ENCODE measurements around the gene MOV10. TPM values are rescaled to one million over a fixed set of nuclear protein-coding genes. Genes with fewer than 3 reads are reported as not detected.

The MOV10 gene
- total RNA-seq, 1 donor from 2014 or later: 5.3 TPM

DNA sequence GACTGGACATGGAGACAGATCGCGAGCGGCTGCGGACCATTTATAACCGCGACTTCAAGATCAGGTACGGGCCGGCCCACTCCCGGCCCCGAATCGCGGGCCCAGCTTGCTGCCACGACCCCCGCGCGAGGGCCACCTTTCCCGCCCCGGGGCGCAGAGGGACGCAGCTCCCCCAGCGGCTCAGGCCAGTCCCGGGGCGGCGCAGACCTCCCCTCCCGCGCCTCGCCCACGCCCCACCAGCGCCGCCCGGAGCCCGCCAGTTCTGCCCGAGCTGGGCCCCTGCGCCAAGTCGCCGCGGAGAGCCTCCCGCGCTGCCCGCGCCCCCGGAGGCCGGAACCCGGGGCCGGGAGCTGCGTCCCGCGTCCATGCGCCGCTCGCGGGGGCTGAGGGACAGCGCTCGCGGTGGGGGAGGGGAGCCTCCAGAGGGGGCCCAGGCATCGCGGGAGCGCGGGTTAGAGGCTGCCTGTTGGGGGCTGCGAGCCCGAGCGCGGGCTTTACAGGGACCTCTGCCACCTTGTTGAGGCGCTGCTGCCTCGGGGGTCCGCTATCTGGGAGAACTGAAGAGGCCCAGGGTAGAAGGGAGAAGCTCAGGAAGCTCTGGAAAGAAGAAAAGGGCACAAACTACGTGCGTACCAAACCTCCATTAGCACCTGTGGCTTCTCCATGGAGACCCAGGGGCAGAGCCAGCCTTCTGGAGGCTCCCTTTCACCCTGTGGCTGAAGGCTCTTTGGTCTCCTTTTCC is 698 bp downstream of the MOV10 start:
- FAIRE-seq: no peak
- peak; percentile 69 to 71 for DNase-seq (ENCODE audit: low spot score in 2 of 2)

DNA sequence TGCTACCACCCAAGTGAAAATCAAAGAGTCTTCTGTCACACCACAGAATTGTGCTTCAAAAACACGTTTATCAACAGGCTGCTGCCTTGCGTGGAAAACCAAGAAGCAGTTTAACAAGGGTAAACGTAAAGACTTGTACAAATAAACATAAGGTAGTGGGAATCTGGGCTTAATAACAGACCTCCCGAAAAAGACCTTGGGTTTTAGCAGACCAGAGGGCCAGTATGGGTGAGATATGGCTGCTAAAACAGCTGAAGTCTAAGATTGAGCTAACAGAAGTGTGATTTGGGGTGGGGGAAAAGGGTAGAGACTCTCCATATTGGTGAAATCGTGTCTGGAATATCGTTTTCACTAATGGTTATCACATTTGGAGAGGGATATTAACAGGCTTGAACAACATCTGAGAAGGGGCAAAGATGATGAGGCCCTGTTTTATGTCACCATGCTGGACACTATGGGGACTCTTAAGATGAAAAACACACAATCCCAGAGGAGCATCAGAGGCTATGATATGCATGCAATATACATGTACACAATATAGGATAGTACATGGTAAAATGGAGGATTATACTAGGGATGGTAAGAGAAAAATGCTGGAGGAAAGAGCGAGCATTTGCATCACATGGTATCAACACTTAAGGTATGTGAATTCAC is 1.4 kb downstream of the MOV10 start:
- FAIRE-seq (no peak), DNase-seq (ENCODE audit: low spot score in 2 of 2) (no peak)

DNA sequence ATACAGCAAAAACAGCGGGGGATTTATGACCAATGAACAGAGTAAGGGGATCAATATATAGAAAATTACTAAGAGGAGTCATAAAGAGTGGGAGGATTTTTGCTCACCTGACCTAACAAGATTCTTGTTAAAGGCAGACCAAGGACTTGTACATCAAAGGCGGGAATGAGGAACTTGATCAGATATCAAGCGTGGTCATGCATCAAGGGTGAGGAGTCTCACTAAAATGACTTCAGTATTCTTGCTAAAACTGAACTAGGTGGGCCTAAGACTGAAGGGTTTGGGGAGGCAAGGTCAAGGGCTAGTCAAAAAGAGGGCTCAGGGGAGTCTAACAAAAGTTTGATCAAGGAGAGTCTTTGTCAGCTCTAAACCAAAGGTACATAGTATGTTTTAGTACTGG is 2.1 kb downstream of the MOV10 start:
- DNase-seq (ENCODE audit: low spot score in 2 of 2) (no peak), FAIRE-seq (no peak)

DNA sequence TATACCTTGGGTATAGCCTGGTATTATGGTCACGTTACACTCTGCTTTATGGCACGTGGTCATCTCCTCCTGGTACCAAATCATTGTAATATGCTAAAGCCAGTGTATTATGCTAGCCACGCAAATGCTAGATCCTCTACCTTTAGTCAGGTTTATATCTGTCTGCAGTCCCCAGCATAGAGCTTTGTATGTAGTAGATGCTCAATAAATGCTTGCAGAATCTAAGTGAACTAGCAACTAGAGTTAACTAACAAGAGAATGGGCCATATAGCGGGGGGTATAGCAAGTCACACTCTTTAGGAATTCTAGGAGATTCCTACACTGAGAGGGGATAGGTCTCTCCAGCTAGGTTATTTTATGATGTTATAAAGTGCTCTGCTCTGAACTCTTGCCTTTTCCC is 3.0 kb downstream of the MOV10 start:
- FAIRE-seq: no peak

DNA sequence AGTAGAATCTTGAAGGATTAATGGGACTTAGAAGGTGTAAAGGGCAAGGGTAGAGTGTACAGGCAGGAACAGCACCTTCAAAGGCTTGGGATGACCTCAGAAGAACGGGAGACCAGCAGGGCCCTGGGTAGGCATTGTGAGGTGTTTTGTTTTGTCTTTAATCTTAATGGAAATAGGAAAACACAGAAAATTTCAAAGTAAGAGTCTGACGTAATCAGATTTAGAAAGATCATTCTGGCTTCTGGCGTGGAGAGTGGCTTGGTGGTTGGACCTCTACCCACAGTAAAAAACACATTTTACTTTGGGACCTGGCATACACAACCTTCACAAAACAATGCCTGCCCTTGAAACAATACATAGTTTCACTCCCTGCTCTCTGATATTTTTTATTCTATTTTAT is 4.1 kb downstream of the MOV10 start:
- FAIRE-seq (no peak), DNase-seq (ENCODE audit: low spot score in 2 of 2) (no peak)

More for the DNA sequence above, 3.0 kb downstream of the MOV10 start:
- DNase-seq (ENCODE audit: low spot score in 2 of 2): no peak

DNA sequence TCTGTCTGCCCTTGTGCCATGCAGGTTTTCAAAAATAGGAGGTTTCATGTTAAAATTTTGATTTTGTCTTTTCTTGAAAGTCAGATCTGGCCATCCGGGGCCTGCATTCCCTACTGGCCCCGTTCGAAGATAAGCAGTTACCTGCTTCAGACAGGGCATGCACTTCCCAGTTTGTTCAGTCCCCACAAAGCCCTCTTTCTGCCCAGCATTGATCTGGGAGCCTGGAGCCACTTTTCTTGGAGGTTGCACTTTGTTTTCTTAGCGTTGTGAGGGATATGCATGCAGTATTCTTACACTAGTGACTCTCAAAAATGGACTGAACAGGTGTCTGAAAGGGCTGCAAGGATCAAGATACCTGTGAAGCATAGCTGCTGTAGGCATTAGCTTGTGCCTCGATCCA is 11.5 kb downstream of the MOV10 start:
- DNase-seq (ENCODE audit: low spot score in 2 of 2) (no peak), FAIRE-seq (no peak)

DNA sequence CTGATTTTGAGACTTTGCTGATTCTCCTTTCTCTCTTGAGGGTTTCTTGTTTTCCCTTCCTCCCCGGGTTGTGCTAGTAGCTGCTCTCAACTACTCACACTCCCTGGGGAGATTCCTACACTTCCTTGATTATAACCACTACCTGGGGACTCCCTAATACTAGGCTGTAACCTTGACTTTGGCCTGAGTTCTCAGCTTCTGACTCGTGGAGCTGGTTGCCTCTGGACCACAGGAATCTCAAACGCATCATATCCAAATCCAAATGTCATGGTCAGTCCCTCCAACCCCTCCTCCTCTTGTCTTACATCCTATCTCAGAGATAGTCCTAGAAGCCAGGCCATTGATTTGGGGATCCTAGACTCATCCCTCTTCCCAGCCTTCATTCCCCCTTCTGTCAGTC is 12.0 kb downstream of the MOV10 start:
- DNase-seq (ENCODE audit: low spot score in 2 of 2) (no peak), FAIRE-seq (no peak)

DNA sequence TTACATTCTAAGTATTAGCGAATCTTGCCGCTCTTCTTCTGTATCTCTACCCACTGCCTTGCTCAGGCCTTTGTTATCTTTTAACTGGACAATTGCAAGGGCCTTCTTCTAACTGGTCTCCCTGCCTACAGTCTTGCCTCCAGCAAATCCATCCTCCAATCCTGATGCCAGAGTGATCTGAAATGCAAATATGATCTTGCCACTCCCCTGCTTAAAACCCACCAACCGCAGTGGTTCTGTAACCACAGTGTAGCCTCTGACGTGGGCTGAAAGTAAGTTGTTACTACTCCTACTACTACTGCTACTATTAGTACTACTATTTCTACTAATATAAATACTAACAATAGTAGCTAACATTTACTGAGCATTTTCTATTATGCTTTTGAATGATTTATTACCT is 12.4 kb downstream of the MOV10 start:
- DNase-seq (ENCODE audit: low spot score in 2 of 2): no peak
- no peak for FAIRE-seq

DNA sequence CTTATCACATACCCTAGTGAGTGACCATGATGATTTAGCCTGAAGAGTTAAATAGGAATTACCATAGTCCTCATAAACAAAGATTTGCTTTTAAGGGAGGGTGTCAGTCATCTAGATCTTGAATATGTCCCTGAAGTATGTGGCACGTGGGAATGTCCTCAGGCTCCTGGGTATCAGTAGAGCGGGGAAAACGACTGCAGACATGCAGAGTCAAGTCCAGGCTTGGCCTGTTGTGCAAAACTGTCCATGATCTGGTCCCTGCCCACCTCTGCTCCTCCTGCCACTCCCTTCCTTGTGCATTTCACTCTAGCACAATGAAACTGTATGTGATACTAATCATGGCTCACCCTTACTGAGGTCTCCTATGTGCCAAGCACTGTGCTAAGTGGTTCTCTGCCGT is 12.9 kb downstream of the MOV10 start:
- FAIRE-seq (no peak), DNase-seq (ENCODE audit: low spot score in 2 of 2) (no peak)

DNA sequence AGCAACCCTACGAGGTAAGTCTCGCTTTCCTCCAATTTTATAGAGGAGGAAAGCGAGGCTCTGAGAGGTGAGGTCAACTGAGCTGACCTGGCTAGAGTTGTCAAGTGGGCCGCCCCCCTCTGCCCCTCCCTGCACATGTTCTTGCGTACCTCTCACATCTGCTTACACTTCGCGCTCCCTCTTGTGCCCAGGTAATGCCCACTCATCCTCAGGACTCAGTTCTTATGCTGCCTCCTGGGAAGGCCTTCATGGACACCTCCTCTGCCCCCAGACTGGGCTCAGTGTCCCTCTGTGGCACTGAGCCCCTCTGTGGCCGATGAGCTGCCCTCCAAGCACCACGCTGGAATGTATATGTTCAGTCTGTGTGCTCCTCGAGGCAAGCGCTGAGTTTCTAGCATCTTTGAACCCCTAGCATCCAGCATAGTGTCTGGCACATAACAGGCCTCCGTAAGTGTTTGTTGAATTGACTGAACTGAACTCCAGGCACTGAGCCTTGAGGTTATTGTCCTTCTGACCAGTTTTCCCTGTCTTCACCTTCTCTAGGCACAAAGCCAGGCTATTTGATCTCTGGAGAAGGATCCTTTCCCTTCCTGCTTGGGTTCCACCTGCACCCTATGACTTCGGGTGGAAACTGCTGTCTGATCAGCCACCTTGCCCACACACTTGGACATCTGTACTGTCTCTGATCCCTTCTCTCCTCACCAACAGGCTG is 13.5 kb downstream of the MOV10 start:
- FAIRE-seq (no peak), DNase-seq (ENCODE audit: low spot score in 2 of 2) (no peak)

DNA sequence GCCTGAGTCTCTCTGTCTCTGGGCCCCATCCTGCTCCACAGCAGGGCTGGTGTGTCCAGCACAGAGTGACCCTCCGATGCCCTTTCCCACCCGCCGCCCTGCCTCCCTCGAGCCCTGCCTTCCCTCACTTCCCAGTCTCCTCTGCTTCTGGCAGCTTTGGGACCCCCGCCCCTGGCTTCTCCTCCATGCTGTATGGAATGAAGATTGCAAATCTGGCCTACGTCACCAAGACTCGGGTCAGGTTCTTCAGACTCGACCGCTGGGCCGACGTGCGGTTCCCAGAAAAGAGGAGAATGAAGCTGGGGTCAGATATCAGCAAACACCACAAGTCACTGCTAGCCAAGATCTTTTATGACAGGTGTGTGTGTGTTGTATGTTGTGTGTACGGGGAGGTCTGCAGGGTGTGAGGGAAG is 14.3 kb downstream of the MOV10 start:
- no peak for DNase-seq (ENCODE audit: low spot score in 2 of 2)
- no peak for FAIRE-seq

DNA sequence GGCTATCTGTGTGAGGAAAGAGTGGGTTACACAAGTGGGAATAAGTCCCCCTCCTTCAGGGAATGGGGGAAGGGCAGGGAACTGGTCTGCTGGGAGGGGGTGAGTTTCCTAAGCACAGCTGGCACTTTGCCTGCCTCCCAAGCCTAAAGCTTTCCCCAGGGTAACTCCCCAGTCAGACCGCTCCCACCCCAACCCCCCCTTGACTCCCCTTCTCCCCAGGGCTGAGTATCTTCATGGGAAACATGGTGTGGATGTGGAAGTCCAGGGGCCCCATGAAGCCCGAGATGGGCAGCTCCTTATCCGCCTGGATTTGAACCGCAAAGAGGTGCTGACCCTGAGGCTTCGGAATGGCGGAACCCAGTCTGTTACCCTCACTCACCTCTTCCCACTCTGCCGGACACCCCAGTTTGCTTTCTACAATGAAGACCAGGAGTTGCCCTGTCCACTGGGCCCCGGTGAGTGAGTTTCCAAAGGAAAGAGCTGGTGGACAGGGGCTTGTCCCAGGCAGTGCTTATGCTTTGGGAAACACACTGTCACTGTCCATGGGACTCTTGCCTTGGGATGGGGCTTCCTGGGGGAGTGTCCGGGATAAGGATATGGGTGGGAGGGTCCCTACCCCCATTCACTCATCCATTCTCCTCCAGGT is 14.9 kb downstream of the MOV10 start:
- FAIRE-seq (no peak), DNase-seq (ENCODE audit: low spot score in 2 of 2) (no peak)

DNA sequence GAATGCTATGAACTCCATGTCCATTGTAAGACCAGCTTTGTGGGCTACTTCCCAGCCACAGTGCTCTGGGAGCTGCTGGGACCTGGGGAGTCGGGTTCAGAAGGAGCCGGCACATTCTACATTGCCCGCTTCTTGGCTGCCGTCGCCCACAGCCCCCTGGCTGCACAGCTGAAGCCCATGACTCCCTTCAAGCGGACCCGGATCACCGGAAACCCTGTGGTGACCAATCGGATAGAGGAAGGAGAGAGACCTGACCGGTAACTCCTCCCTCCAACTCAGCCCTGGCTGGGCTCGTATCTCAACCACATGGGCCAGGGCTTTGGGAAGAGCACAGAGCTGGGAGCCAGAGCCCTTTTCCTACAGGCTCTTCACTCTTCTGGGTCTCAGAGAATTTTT is 15.4 kb downstream of the MOV10 start:
- no peak for FAIRE-seq

DNA sequence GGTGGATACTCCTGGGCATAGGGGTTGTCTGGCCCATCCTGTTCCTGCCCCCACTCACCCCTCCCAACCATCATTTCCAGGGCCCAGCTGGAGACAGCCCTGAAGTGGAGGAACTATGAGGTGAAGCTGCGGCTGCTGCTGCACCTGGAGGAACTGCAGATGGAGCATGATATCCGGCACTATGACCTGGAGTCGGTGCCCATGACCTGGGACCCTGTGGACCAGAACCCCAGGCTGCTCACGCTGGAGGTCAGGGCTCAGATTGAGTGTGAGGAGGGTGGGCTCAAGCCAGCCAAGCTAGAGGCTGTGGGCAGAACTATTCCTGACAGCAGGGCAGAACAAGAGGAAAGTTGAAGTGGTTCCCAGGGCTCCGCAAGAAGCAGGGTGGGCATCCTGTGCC is 18.2 kb downstream of the MOV10 start:
- DNase-seq (ENCODE audit: low spot score in 2 of 2) (no peak), FAIRE-seq (no peak)

More for the DNA sequence above, 15.4 kb downstream of the MOV10 start:
- no peak for DNase-seq (ENCODE audit: low spot score in 2 of 2)

DNA sequence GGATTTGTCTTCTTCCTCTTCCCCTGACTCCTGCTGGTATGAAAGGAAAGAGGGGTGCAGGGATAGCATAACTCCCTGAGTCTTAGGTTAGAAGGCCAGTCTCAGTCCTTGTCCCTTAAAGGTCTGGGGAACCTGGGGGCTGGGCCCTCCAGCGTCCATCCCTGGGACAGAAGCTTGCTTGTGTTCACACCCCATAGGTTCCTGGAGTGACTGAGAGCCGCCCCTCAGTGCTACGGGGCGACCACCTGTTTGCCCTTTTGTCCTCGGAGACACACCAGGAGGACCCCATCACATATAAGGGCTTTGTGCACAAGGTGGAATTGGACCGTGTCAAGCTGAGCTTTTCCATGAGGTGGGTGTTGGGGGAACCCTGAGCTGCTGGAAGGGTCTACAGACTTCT is 19.4 kb downstream of the MOV10 start:
- FAIRE-seq: no peak
- DNase-seq (ENCODE audit: low spot score in 2 of 2): no peak

DNA sequence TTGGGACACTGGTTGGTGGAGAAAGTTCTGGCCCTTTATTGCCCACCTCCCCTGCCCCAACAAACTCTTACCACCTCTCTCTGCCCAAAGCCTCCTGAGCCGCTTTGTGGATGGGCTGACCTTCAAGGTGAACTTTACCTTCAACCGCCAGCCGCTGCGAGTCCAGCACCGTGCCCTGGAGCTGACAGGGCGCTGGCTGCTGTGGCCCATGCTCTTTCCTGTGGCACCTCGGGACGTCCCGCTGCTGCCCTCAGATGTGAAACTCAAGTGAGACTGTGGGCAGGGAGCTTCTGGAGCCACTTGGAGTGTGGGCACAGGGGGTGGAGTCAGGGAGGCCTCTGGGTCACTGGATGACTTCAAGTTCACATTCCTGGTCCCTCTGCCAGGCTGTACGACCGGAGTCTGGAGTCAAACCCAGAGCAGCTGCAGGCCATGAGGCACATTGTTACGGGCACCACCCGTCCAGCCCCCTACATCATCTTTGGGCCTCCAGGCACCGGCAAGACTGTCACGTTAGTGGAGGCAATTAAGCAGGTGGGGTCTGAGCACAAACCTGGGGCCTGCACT is 20.0 kb downstream of the MOV10 start:
- DNase-seq (ENCODE audit: low spot score in 2 of 2) (no peak), FAIRE-seq (no peak)

DNA sequence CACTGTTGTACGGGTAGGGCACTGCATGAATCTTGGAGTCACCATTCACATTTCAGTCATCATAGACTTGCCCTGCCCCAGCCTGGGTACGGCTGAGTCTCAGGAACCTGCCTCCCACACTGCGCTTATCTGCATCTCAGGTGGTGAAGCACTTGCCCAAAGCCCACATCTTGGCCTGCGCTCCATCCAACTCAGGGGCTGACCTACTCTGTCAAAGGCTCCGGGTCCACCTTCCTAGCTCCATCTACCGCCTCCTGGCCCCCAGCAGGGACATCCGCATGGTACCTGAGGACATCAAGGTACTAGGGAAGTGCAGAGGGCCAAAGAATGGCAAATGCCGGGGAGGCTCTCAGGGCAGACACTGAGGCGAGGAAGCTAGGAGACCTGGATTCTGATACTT is 20.8 kb downstream of the MOV10 start:
- FAIRE-seq (no peak), DNase-seq (ENCODE audit: low spot score in 2 of 2) (no peak)

DNA sequence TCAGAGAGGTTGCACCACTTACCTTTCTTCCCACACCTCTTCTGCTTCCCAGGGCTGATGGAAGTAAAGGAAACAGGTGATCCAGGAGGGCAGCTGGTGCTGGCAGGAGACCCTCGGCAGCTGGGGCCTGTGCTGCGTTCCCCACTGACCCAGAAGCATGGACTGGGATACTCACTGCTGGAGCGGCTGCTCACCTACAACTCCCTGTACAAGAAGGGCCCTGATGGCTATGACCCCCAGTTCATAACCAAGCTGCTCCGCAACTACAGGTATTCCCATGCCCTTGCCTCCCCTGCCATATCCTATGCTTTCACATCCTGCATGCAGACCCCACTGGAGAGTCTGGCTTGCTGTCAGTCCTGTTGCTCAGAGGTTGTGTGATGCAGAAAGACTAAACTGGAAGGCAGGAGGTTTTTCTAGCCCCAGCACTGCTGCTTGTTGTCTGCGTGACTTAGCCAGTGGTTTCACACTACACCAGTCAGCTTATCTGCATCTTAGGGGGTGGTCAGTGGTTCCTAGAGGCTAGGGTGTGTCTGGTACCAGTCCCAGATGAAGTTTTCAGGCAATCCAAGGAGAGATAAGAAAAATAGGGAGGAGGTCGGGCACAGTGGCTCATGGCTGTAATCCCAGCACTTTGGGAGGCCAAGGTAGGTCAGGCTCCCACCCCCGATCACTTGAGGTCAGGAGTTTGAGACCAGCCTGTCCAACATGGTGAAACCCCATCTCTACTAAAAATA is 22.3 kb downstream of the MOV10 start:
- FAIRE-seq: no peak
- no peak for DNase-seq (ENCODE audit: low spot score in 2 of 2)

DNA sequence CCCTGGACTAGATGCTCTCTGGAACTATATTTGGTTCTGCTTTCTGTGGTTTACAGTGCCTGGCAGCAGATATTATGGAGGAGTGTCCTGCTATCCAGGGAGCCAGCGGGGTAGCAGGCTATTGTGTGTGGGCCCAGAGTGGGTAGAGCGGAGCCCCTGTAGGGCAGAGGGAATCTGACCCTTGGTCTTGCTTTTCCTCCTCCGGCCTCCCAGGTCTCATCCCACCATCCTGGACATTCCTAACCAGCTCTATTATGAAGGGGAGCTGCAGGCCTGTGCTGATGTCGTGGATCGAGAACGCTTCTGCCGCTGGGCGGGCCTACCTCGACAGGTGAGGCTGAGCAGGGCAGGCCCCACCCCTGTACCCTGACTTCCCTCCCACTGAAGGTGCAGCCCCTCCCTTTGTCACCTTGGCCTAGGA is 23.3 kb downstream of the MOV10 start:
- DNase-seq (ENCODE audit: low spot score in 2 of 2): no peak
- FAIRE-seq: no peak
